ENCODE data around the gene ITGB7. TPM values are rescaled to one million over a fixed set of nuclear protein-coding genes. Genes with fewer than 3 reads are reported as not detected.

ITGB7 gene
- total and polyA plus RNA-seq, 10 of the 15 experiments (the other 5 are each of a cell fraction or from before 2014, with no cell fraction given) = 54.5 to 487 (median 252) TPM

DNA sequence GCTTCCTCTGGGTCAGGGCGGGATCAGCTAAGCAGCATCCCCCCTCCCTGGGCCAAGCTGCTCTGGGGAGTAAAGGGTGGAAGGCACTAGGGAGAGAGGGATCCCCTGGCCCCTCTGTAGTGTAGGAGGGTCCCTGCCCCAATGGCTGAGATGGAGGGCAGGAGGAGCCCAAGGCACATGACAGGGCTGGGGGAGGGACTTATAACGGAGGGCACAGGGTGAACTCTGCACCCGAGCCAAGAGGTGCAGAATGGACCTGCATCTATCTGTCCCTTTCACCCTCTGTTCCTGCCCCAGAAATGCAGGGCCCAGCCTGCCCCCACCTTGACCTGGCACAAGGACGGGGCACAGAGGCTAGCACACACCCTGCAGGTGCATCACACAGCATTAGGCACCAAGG is 3.8 kb upstream of the ITGB7 start:
- DNase-seq (ENCODE audit: low read depth, low spot score) = no peak
- 100% methylated on average over 4 of the region's 4 CpGs for WGBS (ENCODE audit: insufficient coverage, insufficient replicate concordance, low lambda C conversion rate, missing lambda C conversion rate)
- Histone ChIP-seq H3K9me3 (replicated peaks; ENCODE audit: control insufficient read depth, insufficient read depth, low read length) (no peaks in the 10 kb centered on the region), H3K27me3 (replicated peaks in 1 of 2; ENCODE audit: control insufficient read depth in 2 of 2, insufficient read depth in 2 of 2, low read length in 1 of 2) (no peaks in the 10 kb centered on the region), H3K27ac (ENCODE audit: control insufficient read depth, insufficient read depth) (no peak overlapping the region), H3K79me2 (ENCODE audit: control insufficient read depth, insufficient read depth, low read length) (peaks cover 20% of the 10 kb centered on the region), H3K4me3 (no peak overlapping the region), H3K9ac (ENCODE audit: control insufficient read depth, insufficient read depth, low read length) (no peak overlapping the region), H4K20me1 (ENCODE audit: control insufficient read depth, insufficient read depth) (no peaks in the 10 kb centered on the region), H3K4me2 (ENCODE audit: control insufficient read depth, insufficient read depth) (no peak overlapping the region), H3K4me1 (ENCODE audit: control insufficient read depth, insufficient read depth, low read length) (peaks cover 31% of the 10 kb centered on the region), H3K36me3 (ENCODE audit: control insufficient read depth in 2 of 2, insufficient read depth in 2 of 2, low read length in 1 of 2) (peaks cover 6 to 26% of the 10 kb centered on the region in 2 experiments), H2AFZ (ENCODE audit: control insufficient read depth, low read depth, low read length) (no peak overlapping the region)
- no peak for FAIRE-seq
- in situ Hi-C loops (cut with MboI) = loop anchor here (5.0 kb wide), 1 partner anchor 76 kb away; no protein-coding TSS in a partner anchor
- RAD21 ChIA-PET (ENCODE audit: unreplicated experiment) = interaction anchor here (0.9 to 10.8 kb wide), 13 partner anchors 9 to 145 kb away, joined by 3 to 146 read pairs (median 6); partner anchors contain the start of genes AAAS, CSAD, ESPL1 and PFDN5
- CTCF ChIA-PET = interaction anchor here (0.5 to 15.7 kb wide), 24 partner anchors 9 to 145 kb away, joined by 3 to 315 read pairs (median 9); partner anchors contain the start of genes AAAS, CSAD, ESPL1 and PFDN5
- no peak for ATAC-seq
- intact Hi-C loops (cut with micrococcal nuclease; ENCODE audit: unreplicated experiment) = loop anchor here (5.0 kb wide), 1 partner anchor 296 kb away; the partner anchor contains the start of gene NPFF
- POLR2A ChIA-PET = interaction anchor here (0.7 to 6.5 kb wide), 6 partner anchors 11 to 110 kb away, joined by 5 to 33 read pairs (median 6); partner anchors contain the start of genes AAAS and PFDN5
- SMC1A ChIA-PET (ENCODE audit: uncharacterized antibody, unreplicated experiment) = interaction anchor here (0.6 to 16.4 kb wide), 12 partner anchors 9 to 134 kb away, joined by 3 to 155 read pairs (median 14); partner anchors contain the start of genes AAAS, ESPL1 and SOAT2
- TF ChIP-seq, protein P1, sequence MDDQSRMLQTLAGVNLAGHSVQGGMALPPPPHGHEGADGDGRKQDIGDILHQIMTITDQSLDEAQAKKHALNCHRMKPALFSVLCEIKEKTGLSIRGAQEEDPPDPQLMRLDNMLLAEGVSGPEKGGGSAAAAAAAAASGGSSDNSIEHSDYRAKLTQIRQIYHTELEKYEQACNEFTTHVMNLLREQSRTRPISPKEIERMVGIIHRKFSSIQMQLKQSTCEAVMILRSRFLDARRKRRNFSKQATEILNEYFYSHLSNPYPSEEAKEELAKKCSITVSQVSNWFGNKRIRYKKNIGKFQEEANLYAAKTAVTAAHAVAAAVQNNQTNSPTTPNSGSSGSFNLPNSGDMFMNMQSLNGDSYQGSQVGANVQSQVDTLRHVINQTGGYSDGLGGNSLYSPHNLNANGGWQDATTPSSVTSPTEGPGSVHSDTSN (IDR thresholded peaks at IDR 0.05; ENCODE audit: insufficient replicate concordance, low read depth, low read length) = no peak
- TF ChIP-seq TAF1 (IDR thresholded peaks at IDR 0.05; ENCODE audit: borderline replicate concordance, low read depth, low read length) = no peak
- TF ChIP-seq, protein P2, sequence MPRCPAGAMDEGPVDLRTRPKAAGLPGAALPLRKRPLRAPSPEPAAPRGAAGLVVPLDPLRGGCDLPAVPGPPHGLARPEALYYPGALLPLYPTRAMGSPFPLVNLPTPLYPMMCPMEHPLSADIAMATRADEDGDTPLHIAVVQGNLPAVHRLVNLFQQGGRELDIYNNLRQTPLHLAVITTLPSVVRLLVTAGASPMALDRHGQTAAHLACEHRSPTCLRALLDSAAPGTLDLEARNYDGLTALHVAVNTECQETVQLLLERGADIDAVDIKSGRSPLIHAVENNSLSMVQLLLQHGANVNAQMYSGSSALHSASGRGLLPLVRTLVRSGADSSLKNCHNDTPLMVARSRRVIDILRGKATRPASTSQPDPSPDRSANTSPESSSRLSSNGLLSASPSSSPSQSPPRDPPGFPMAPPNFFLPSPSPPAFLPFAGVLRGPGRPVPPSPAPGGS (IDR thresholded peaks at IDR 0.05; ENCODE audit: borderline replicate concordance, insufficient read depth, low read depth, low read length, poor library complexity, severe bottlenecking) = no peak
- no peak for TF ChIP-seq POLR2AphosphoS2 (IDR thresholded peaks at IDR 0.05; ENCODE audit: low read depth, low read length)
- no peak for TF ChIP-seq SIN3A (IDR thresholded peaks at IDR 0.05; ENCODE audit: low read depth, low read length)
- no peak for TF ChIP-seq NFYA (IDR thresholded peaks at IDR 0.05; ENCODE audit: borderline replicate concordance, low read depth, low read length)
- no peak for TF ChIP-seq DPF2 (IDR thresholded peaks at IDR 0.05)
- no peak for TF ChIP-seq ZNF24 (IDR thresholded peaks at IDR 0.05)
- TF ChIP-seq SMARCA5 (IDR thresholded peaks at IDR 0.05) = no peak
- TF ChIP-seq ZNF384 (IDR thresholded peaks at IDR 0.05; ENCODE audit: borderline replicate concordance, low read depth, low read length) = no peak
- TF ChIP-seq MYC (IDR thresholded peaks at IDR 0.05; ENCODE audit: insufficient read depth, insufficient read length, insufficient replicate concordance, low read length, severe bottlenecking) = no peak
- TF ChIP-seq WRNIP1 (IDR thresholded peaks at IDR 0.05; ENCODE audit: borderline replicate concordance, low read depth, low read length) = no peak
- BruUV-seq (replicated peaks) = no TSS peak

Measured in GM12878 (cell line).